Measurements from ENCODE around the gene PIAS2.

GRCh38 chr18:46809145-46809544 is 108.2 kb downstream of the PIAS2 start:
- TF ChIP-seq CTCF (IDR thresholded peaks at IDR 0.05) (no peak), POLR2AphosphoS5 (IDR thresholded peaks at IDR 0.05) (no peak), EP300 (IDR thresholded peaks at IDR 0.05) (no peak)
